Measurements from ENCODE around the gene MRPL33.
"Not testable (repeated sequence)": the region's sequence is repeated elsewhere in the genome, so short reads cannot be mapped to it uniquely, and the experiment has no call there.

The MRPL33 gene

DNA sequence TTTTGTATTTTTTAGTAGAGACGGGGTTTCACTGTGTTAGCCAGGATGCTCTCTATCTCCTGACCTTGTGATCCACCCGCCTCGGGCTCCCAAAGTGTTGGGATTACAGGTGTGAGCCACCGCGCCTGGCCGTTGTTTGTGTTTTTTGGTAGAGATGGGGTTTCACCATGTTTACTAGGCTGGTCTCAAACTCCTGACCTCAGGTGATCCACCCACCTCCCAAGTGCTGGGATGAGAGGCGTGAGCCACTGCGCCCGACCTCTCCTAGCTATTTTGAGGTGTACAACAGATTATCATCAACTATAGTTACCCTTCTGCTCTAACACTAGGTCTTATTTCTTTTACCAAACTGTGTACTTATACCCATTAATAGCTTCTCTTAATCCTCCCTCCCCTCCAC is 28.9 kb upstream of the MRPL33 start:
- DNase-seq: no peak

DNA sequence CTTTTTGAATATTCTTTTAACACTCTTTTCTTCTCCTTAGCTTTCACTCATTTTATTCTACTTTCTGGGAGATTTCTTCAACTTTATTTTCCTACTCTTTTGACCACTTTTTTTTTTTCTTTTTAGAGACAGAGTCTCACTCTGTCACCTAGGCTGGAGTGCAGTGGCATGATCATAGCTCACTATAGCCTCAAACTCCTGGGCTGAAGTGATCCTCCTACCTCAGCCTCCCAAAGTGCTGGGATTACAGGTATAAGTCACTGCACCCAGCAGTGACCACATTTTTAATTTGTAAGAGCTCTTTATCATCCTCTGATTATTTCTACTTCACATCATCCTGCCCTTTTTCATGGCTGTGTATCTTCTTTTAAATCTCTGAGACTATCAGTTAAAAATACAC is 26.0 kb upstream of the MRPL33 start:
- DNase-seq: not testable (repeated sequence)

DNA sequence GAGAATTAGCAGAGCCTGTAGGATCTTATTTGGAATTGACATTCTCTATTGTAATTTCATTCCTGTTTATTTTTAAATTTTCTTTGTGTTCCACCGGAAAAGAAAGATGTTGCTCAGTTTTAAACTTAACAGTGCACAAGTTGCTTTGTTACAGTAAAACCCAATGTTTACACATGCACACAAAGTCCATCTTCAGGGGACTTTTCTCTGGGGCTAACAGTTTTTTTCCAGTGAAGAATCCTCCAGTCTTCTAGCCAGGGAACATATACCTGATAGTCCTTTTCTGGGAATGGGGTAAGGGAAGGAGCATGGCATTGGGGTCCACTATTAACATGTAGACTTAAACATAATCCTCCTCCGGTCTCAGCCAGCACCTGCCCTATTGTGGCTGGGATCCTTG is 25.2 kb upstream of the MRPL33 start:
- no peak for DNase-seq

DNA sequence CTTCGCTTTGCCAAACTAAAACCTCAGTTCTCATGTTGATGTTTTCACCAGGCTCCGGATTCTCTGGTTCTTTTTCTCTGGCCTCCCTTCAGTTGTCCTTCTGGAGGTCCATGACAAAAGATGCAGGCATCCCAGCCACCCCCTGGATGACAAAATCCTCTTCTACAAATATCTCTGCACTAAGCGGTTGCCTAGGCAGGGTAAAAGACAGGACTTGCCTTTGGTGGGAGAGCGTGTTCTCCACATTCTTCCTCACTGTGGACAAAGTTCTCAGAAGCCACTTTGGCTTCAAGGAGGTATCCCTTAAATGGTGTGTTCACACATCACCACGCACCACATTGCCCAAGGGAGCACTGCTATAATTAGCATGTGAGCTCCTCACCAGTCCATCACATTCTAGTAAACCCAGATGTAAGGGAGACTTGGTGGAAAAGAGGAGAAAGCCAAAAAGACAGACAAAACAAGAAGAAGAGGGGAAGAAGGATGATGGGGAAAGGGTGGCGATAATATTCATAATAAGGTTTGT is 23.6 kb upstream of the MRPL33 start:
- no peak for DNase-seq

DNA sequence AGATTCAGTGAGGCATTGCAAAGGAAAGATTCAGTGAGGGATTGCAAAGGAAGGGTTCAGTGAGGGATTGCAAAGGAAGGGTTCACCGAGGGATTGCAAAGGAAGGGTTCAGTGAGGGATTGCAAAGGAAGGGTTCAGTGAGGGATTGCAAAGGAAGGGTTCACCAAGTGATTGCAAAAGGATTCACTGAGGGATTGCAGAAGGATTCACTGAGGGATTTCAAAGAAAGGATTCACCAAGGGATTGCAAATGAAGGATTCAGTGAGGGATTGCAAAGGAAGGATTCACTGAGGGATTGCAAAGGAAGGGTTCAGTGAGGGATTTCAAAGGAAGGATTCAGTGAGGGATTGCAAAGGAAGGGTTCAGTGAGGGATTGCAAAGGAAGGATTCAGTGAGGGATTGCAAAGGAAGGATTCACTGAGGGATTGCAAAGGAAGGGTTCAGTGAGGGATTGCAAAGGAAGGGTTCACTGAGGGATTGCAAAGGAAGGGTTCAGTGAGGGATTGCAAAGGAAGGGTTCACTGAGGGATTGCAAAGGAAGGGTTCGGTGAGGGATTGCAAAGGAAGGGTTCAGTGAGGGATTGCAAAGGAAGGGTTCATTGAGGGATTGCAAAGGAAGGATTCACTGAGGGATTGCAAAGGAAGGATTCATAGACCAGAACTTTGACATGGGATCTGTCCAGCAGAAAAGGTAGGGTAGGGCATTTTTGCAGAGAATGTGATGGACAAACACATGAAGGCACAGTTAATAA is 22.5 kb upstream of the MRPL33 start:
- DNase-seq: not testable (repeated sequence)

DNA sequence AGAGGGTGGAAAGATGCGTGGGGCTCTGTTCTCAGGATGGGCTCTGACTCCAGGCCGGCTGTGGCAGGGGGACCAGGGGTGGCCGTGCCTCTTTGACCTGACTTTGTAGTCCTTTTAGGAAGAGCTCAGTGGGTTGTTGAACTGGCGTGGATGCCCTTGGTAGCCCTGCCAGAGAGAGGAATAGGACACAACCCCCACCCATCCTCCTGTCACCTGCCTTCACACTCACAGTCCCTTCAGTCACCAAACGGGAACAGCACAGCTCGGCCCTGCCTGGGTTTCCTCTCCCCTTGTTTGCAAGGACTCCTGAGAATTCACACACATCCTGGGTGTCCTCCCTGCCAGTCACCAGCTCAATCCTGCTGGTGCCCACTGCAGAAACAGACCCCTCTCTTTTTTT is 20.1 kb upstream of the MRPL33 start:
- DNase-seq: no peak

DNA sequence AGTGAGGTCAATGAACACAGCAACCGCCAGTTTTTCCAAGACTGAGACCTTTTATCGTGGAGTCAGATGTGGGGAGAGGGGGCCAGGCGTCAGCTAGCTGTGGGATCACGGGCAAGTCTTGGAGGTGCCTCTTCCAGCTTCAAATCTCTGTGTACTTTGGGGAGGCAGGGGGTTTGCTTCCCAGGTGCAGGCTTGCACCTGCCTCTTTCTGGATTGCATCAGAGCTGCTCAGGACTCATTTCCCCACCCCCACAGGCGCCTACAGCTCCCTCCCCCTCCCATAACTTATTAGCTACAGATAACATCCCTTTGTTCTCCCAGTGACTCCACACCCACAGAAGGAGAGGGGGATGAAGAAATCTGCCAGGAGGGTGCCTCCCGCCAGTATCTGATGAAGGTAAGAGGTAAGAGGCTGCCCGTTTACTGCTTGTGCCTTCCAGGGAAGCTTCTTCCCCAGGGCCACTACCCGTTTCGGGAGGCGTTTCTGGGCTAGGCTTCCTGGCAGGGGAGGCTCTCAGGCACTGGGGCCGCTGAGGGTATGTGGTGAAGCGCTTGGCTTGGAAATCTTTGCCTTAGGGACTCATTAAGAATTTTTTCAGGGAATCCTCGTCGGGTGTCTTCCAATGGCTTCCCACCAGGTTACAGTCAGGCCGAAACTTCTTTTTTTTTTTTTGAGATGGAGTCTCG is 18.8 kb upstream of the MRPL33 start:
- DNase-seq: no peak

DNA sequence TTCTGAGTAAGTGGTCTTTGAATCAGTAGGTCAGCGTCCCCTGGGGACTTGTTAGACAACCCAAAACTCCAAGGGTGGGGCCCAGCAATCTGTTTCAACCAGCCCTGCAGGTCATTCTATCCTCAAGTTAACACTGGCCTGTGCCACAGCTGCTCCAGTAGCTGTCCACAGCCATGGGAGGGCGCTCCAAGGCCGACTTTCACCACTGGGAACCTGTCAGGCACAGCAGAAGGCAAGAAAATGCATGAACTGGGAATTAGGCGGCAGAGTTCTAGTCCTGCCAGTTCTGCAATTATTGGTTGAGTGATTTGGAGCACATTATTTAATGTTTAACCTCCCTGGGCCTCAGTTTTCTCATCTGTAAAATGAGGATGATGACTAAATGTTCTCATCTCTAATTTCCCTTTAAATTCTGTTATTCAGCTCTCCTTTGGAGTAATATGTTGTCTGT is 17.4 kb upstream of the MRPL33 start:
- peak; percentile 23 to 72 (median 51) for DNase-seq

DNA sequence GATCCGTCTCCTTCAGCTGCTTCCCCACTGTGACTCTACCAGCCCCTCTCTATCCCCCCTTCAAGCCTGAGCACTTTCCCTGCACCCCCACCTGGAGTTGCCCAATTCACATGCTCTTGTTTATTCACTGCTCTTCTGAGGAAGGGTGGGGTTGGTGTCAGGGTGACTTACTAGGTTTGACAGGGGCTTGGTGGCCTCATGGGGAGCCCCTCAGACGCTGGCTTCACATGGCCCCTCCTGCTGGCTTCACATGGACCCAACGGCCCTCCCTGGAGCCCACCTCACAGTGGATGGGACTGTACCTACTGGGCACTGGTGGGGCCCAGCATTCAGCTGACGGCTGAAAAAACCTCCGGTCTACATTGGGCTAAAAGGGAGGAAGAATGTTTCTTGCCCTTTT is 16.7 kb upstream of the MRPL33 start:
- no peak for DNase-seq

DNA sequence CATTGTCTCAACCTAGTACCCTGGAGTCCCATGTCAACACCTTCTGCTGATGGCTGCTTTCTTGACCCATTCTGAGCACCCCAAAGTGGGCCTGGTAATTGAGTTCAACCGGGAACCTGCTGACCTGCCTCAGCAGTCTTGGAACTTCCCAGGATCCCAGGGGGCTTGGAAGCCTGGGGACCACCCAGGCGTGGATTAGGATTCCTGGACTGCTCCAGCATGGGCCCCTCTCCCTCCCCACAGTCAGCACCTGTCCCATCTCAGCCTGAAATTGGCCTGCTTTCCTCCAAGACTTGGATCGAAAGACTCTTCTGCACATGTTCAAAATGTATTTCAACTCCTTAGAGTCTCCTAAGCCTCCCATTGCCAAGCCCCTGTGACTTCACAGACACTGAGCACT is 15.4 kb upstream of the MRPL33 start:
- no peak for DNase-seq

DNA sequence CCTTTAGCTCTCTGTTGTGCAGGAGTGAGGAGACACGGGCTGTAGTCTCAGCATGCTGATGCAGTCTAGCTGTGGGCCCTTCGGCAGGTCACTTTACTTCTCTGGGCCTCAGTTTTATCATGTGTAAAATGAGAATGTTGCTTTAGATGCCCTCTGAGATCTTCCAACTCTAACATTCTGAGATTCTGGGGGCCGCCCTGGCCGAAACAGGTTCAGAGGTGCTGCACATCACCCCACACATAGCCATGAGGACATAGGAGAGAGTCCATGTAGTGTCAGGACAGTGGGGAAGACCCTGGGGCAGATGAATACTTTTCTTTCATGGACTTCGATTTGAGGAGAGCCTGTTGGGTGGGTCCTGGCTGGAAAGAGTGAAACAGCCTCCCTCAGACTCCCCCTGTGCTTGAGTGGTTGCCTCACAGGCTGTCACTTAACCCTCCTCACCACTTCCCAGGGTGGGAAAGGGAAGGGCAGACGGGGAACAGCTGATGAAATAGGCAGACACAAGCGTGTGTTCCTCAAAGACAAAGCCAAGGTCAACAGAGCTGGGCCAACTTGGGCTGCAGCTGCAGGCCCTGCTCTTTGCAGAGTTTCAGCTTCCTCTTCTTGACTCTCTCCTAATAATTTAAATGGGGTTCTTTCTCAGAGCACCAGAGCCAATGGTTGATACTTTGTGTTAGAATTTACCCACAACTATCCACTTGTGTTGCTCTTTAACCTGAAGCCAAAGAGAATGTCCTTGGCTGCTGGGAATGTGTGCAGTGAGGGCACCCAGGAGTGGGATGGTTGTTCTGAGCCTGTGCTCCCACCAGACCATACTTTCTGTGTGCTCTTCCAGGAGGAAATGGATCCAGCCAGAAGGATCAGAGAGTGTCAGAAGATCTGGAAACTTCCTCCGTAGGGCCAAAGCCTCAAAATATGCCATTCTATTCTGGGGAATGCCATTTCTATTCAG is 14.7 kb upstream of the MRPL33 start:
- no peak for DNase-seq

DNA sequence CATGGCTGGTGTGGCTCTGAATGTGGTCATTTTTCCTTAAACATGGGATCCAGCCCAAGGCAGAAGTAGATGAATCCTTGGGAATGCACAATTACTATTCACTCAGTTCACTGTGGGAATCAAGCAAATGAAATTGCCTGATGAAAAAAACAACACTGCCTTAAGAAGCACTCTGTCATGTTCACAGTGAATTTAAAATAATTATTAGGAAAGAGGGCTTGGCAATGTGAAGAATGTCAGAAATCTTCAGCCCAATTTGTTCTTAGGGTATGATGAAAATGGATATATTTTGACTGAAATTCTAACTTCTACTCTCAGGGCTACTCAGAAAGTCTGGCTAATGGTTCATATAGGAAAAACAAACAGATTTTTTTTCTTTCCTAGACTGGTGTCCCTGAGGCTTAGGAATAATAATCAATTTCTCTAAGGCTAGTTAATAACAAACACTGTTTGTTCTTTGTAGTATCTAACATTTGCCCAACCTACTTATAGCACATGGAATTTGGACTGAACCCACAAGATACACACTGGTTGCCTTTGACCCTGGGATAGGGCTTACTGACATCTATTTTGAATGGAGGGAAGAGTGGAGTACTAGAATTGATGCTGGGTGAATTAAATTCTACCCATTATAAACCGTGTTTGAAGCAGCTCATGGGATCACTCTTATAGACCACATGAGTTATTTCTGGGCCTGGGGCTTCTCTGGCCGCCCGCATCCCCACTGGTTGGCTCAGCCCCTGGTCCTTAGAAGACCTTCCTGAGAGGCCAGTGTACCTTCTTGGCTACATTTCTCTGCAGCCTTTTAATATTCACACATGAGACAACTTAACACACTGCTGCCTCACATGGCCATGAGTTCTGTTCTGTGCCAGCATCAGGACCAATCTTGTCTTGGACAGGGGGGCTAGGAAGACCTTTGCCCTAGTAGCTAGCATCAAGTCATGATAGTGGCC is 8.3 kb upstream of the MRPL33 start:
- no peak for DNase-seq

DNA sequence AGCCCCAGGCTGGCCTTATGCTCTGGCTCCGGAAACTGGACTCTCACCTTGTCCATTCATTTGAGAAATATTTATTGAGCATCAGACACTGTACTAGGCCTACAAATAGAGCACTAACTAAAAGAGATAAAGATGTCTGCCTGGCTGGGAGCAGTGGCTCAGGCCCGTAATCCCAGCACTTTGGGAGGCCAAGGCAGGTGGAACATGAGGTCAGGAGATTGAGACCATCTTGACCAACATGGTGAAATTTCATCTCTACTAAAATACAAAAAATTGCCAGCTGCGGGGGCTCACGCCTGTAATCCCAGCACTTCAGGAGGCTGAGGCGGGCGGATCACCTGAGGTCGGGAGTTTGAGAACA is 7.6 kb upstream of the MRPL33 start:
- DNase-seq: no peak

DNA sequence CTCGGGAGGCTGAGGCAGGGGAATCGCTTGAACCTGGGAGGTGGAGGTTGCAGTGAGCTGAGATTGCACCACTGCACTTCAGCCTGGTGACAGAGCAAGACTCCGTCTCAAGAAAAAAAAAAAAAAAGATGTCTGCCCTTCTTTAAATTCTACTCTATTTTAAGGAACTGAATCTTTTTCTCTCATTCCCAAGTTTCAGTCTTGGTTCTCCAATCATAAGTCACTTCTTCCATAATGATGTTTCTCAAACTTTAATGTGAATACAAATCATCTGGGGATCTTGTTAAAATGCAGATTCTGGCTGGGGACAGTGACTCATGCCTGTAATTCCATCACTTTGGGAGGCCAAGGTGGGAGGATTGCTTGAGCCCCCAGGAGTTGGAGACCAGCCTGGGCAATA is 7.0 kb upstream of the MRPL33 start:
- DNase-seq: not testable (repeated sequence)

DNA sequence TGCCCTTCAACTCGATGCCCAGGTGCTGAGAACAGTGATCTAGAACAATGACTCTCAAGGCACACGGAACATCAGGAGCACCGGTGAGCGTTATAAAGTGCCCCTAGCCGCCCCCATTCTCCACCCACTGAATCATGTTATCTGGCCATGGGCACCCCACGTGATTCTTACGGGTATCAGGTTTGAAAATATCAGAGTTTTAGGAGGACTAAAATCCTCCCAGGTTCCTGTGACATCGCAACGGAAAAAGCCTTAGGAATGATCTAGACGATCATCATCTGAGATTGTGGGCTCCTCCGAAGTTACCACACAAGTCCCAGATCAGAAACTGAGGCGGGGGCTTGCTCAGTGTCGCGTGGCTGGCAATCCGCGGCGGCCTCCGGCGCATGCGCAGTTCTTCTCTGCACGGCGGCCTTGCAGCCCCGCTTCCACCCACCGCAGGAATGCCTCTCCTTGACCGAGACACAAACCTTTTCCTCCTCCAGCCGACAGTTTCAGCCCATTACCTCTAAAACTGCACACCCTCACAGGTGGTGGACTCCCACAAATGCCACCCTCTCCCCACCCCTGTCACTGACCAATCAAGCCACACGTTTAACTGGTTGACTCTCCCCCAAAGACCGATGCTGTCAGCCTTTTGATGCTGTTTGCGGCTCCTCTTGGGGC is 5.8 kb upstream of the MRPL33 start:
- DNase-seq: peak in 4 of 5 donors; percentile 13 to 45 (median 42)

DNA sequence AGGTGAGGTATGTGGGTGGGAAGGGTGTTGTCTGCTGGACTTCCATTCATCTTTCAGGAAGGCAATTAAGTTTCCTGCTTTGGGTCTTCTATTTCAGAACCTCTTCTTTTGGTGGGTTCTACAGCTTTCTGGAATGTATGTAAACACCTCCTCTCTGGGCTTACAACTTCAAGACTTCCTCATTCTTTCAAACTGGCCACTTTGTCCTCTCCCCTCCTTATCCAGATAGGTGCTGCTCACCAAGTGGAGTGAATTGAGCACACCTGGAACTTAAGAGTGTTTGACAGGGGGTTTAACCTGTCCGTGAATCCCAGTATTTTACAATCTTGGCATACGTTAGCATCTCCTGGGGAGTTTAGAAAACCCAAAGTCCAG is 5.2 kb upstream of the MRPL33 start:
- DNase-seq: no peak

DNA sequence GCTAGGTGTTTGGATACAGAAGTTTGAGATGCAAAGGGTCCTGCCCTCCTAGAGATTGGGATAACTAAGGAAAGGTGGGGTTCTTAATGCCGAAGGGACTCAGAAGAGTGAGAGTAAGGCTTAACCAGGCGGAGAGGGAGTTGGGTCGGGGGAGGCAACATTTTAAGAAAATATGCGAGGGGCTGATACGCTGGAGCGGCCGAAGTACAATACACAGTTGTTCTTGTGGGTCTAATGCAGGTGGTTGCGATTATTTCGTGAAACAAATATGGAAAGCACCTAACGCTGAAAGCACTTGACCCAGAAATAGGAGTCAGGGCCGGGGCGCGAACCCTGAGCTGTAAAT is 344 bp upstream of the MRPL33 start:
- DNase-seq: no peak

DNA sequence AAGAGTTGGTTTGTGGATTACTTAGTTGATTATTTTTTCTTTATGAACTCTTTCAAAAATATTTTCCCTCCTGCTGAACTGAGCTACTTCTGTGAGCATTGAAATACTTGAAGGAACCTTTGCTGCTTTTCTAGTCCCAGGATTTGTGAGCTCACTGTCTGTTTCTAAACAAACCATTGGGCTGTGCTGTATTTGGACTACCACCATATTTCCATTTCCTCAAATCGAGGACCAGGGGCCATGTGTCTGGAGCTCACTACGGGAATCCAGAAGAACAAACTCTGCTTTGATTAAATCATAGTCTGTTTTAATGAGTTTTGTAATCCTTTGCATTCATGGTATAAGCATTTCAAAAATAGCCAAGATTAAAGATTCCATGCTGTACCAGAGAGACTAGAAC is 1.3 kb downstream of the MRPL33 start:
- DNase-seq: no peak

DNA sequence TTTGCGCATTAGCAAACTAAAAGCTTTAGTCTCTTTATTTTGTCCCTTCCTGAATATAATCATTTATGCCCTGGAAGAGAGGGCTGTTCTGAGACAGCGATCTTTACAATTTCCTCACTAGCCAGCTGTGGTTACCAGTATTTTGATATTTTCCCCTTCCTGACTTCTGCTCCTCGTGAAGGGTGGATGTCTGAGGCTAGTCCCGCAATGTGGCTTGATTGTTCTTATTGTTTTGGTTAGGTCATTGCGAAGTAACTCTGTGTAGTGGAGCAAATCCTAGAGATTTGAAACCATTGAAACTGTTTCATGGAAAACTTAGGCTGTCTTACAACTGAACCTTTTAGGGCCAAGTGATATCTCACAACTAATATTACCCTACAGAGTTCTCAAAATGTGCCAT is 2.4 kb downstream of the MRPL33 start:
- no peak for DNase-seq

DNA sequence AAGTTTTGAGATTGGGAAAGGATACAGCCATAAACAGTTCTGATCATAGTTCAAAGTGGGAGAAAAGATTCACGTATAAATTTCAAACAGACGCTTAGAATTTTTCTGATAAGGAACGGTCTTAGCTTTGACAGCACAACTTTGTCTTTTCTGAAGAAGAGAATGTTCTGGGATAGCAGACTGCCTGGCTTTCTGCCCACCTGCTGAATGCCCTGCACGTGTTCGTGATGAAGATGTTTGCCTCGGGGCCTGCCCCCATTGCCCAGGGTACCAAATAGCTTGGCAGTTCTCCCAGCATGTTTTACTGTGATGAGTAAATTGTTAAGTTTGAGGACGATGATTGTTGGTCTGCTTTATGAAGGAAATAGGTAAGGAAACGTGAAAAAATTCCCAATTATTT is 4.6 kb downstream of the MRPL33 start:
- no peak for DNase-seq

DNA sequence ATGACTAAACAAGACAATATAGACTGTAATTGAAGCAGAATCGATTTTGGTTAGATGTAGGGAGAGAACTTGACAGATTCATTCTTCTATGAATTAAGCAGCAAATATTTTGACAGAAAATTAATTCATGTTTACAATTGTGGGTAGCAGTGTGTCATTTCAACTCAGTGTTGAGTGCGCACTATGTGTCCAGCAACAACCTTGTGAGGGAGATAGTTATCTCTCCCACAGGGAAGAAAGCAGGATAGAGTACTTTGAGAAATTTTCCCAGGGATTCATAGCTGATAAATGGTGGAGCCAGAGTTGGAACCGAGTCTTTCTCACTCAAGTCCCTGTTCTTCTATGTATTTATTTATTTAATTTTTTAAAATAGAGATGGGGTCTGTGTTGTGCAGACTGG is 5.2 kb downstream of the MRPL33 start:
- DNase-seq: no peak

Measured in T-helper 1 cell (primary cell).